ENCODE results near the gene OVOL3. TPM values are rescaled to one million over a fixed set of nuclear protein-coding genes. Genes with fewer than 3 reads are reported as not detected.

OVOL3 gene
- total and polyA plus RNA-seq, 7 donors: not detected

DNA sequence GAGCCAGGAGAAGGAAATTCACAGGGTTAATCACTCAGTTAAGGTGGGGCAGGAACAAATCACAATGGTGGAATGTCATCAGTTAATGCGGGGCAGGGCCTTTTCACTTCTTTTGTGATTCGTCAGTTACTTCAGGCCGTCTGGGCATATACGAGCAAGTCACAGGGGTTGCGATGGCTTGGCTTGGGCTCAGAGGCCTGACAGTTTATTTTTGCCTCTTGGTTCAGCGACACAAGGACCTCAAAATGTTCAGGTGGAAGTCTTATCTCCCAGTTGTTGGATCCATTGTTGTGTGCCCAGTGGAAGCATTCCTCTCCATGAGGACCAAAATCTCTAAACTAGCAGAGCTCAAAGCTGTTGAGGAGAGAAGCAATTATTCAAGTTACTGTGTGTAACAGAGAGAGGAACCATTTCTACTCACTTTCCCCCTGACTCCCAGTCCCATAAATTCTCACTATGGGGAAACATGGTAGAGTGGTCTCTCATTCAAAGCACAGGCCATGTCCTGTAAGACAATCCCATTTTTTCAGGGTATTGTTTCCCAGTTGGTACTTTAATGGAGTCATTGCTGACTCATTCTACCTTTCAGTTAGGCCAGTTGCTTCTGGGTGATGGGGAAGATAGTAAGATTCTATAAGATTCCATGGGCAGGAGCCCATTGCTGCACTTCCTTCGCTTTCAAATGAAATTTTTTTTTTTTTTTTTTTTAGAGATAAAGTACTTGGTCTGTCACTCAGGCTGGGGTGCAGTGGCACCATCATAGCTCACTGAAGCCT lies 50.1 kb downstream of the OVOL3 start:
- WGBS, 2 donors: 93% methylated on average over 7 of the region's 7 CpGs
- TF ChIP-seq POLR2AphosphoS5 (IDR thresholded peaks at IDR 0.05): no peak
- TF ChIP-seq, protein P1, sequence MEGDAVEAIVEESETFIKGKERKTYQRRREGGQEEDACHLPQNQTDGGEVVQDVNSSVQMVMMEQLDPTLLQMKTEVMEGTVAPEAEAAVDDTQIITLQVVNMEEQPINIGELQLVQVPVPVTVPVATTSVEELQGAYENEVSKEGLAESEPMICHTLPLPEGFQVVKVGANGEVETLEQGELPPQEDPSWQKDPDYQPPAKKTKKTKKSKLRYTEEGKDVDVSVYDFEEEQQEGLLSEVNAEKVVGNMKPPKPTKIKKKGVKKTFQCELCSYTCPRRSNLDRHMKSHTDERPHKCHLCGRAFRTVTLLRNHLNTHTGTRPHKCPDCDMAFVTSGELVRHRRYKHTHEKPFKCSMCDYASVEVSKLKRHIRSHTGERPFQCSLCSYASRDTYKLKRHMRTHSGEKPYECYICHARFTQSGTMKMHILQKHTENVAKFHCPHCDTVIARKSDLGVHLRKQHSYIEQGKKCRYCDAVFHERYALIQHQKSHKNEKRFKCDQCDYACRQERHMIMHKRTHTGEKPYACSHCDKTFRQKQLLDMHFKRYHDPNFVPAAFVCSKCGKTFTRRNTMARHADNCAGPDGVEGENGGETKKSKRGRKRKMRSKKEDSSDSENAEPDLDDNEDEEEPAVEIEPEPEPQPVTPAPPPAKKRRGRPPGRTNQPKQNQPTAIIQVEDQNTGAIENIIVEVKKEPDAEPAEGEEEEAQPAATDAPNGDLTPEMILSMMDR (IDR thresholded peaks at IDR 0.05): no peak
- no peak for TF ChIP-seq POLR2A (IDR thresholded peaks at IDR 0.05)
- no peak for TF ChIP-seq EP300 (IDR thresholded peaks at IDR 0.05)
- no peak overlapping the region for H3K27ac ChIP-seq
- no peaks in the 10 kb centered on the region for H3K27me3 ChIP-seq
- H3K9me3 ChIP-seq: no peaks in the 10 kb centered on the region
- H3K4me3 ChIP-seq: no peak overlapping the region
- H3K36me3 ChIP-seq: peaks cover 0 to 6% (median 0%) of the 10 kb centered on the region in 4 donors
- no peak for DNase-seq
- H3K4me1 ChIP-seq: no peaks in the 10 kb centered on the region
- intact Hi-C loops (cut with DNase I): no loop called here

Other genes with a start within 250 kb of the OVOL3 start
- gene APLP1, start 242.6 kb upstream of the OVOL3 start, total RNA-seq: 10 to 100 TPM in 1 of 4 donors, 1 to 10 TPM in 3; 3.6 to 11.3 (median 7.0) TPM
- 1 to 10 TPM in 1 of 3 donors, not detected in 2; 4.4 TPM for gene APLP1, start 242.6 kb upstream of the OVOL3 start, polyA plus RNA-seq
- 1 to 10 TPM; 2.5 to 7.8 (median 6.6) TPM for gene NFKBID, start 210.6 kb upstream of the OVOL3 start, total RNA-seq
- gene NFKBID, start 210.6 kb upstream of the OVOL3 start, polyA plus RNA-seq: 1 to 10 TPM; 1.2 to 9.6 (median 4.4) TPM
- 1 to 10 TPM in 3 of 4 donors, not detected in 1; 3.5 to 5.8 (median 3.9) TPM for gene HCST, start 208.6 kb upstream of the OVOL3 start, total RNA-seq
- gene HCST, start 208.6 kb upstream of the OVOL3 start, polyA plus RNA-seq: 10 to 100 TPM in 2 of 3 donors, 1 to 10 TPM in 1; 2.4 to 36.1 (median 13.9) TPM
- 100 to 1,000 TPM in 3 of 4 donors, 10 to 100 TPM in 1; 71.5 to 172 (median 126) TPM for gene TYROBP, start 202.8 kb upstream of the OVOL3 start, total RNA-seq
- gene TYROBP, start 202.8 kb upstream of the OVOL3 start, polyA plus RNA-seq: 100 to 1,000 TPM in 2 of 3 donors, 10 to 100 TPM in 1; 95.8 to 211 (median 125) TPM
- 1 to 10 TPM; 4.6 to 7.2 (median 6.6) TPM for gene LRFN3, start 174.8 kb upstream of the OVOL3 start, total RNA-seq
- gene LRFN3, start 174.8 kb upstream of the OVOL3 start, polyA plus RNA-seq: 1 to 10 TPM; 5.3 to 9.7 (median 6.0) TPM
- gene SDHAF1, start 116.0 kb upstream of the OVOL3 start, total RNA-seq: 100 to 1,000 TPM in 1 of 4 donors, 10 to 100 TPM in 3; 56.2 to 135 (median 68.9) TPM
- gene SDHAF1, start 116.0 kb upstream of the OVOL3 start, polyA plus RNA-seq: 10 to 100 TPM; 19.2 to 28.2 (median 24.0) TPM
- gene SYNE4, start 102.3 kb upstream of the OVOL3 start, total RNA-seq: under 1 TPM; 0.28 to 0.82 (median 0.76) TPM
- gene SYNE4, start 102.3 kb upstream of the OVOL3 start, polyA plus RNA-seq: 1 to 10 TPM; 3.9 to 7.8 (median 6.0) TPM
- 10 to 100 TPM; 19.9 to 31.7 (median 26.6) TPM for gene ALKBH6, start 96.9 kb upstream of the OVOL3 start, total RNA-seq
- 10 to 100 TPM; 12.0 to 24.4 (median 12.5) TPM for gene ALKBH6, start 96.9 kb upstream of the OVOL3 start, polyA plus RNA-seq
- 10 to 100 TPM; 22.5 to 53.7 (median 28.3) TPM for gene CLIP3, start 78.3 kb upstream of the OVOL3 start, total RNA-seq
- 1 to 10 TPM; 1.2 to 9.7 (median 6.0) TPM for gene CLIP3, start 78.3 kb upstream of the OVOL3 start, polyA plus RNA-seq
- gene THAP8, start 56.9 kb upstream of the OVOL3 start, total RNA-seq: 10 to 100 TPM; 12.6 to 23.9 (median 18.9) TPM
- gene THAP8, start 56.9 kb upstream of the OVOL3 start, polyA plus RNA-seq: 1 to 10 TPM; 5.8 to 9.0 (median 6.5) TPM
- gene WDR62, start 56.2 kb upstream of the OVOL3 start, total RNA-seq: 1 to 10 TPM in 1 of 4 donors, under 1 TPM in 3; 0.16 to 1.1 (median 0.32) TPM
- gene WDR62, start 56.2 kb upstream of the OVOL3 start, polyA plus RNA-seq: 1 to 10 TPM in 1 of 3 donors, under 1 TPM in 2; under 0.01 to 6.8 (median 0.69) TPM
- 100 to 1,000 TPM in 1 of 4 donors, 10 to 100 TPM in 3; 39.9 to 118 (median 83.5) TPM for gene POLR2I, start 3.7 kb downstream of the OVOL3 start, total RNA-seq
- 10 to 100 TPM; 46.7 to 96.1 (median 52.0) TPM for gene POLR2I, start 3.7 kb downstream of the OVOL3 start, polyA plus RNA-seq
- 100 to 1,000 TPM; 109 to 162 (median 153) TPM for gene TBCB, start 4.3 kb downstream of the OVOL3 start, total RNA-seq
- 100 to 1,000 TPM; 117 to 133 (median 125) TPM for gene TBCB, start 4.3 kb downstream of the OVOL3 start, polyA plus RNA-seq
- gene CAPNS1, start 28.9 kb downstream of the OVOL3 start, total RNA-seq: 100 to 1,000 TPM; 101 to 116 (median 104) TPM
- gene CAPNS1, start 28.9 kb downstream of the OVOL3 start, polyA plus RNA-seq: 100 to 1,000 TPM; 656 to 938 (median 931) TPM
- gene COX7A1, start 41.3 kb downstream of the OVOL3 start, total RNA-seq: 10 to 100 TPM; 43.0 to 88.5 (median 72.4) TPM
- gene COX7A1, start 41.3 kb downstream of the OVOL3 start, polyA plus RNA-seq: 10 to 100 TPM; 11.3 to 27.0 (median 11.4) TPM
- 1 to 10 TPM; 5.3 to 7.5 (median 6.8) TPM for gene ZNF565, start 103.5 kb downstream of the OVOL3 start, total RNA-seq
- gene ZNF565, start 103.5 kb downstream of the OVOL3 start, polyA plus RNA-seq: 1 to 10 TPM; 2.4 to 4.8 (median 2.5) TPM
- 10 to 100 TPM; 52.1 to 71.7 (median 57.5) TPM for gene ZNF146, start 104.0 kb downstream of the OVOL3 start, total RNA-seq
- gene ZNF146, start 104.0 kb downstream of the OVOL3 start, polyA plus RNA-seq: 10 to 100 TPM; 28.0 to 32.0 (median 30.0) TPM

All from sigmoid colon (tissue), 7 donors.